T-helper 17 cell (primary cell): Measurements from ENCODE around the gene ERVV-1. TPM values are rescaled to one million over a fixed set of nuclear protein-coding genes. Genes with fewer than 3 reads are reported as not detected.

ENCODE experiments used
- ATAC-seq: fragments of 150-1000 bp; cut with Tn5 transposase; 2 replicates; pipeline ENCODE4 v1.10.0; 2021; ENCODE audit warnings: mild to moderate bottlenecking, moderate library complexity
- DNase-seq, 3 donors: peaks; one replicate each; pipeline versions ENCODE4 v3.0.0 to v3.0.0-alpha.2; 2020 to 2021
- H3K9me3 ChIP-seq: one replicate; pipeline ENCODE4 v1.7.0; 2013; ENCODE audit warnings: low read length, mild to moderate bottlenecking; ENCODE audit not compliant: control insufficient read depth, poor library complexity, severe bottlenecking
- H3K27ac Mint-ChIP-seq: one replicate; pipeline ENCODE4 v1.8.0; 2022; ENCODE audit warnings: mild to moderate bottlenecking, moderate library complexity, mixed read lengths
- H3K27me3 Mint-ChIP-seq: one replicate; pipeline ENCODE4 v1.8.0; 2022; ENCODE audit warnings: mixed read lengths
- H3K36me3 Mint-ChIP-seq: one replicate; pipeline ENCODE4 v1.8.0; 2022; ENCODE audit warnings: low read depth, mixed read lengths
- H3K4me1 Mint-ChIP-seq: one replicate; pipeline ENCODE4 v1.8.0; 2022; ENCODE audit warnings: mild to moderate bottlenecking, mixed read lengths
- H3K4me3 Mint-ChIP-seq: one replicate; pipeline ENCODE4 v1.8.0; 2022; ENCODE audit warnings: mild to moderate bottlenecking, moderate library complexity, mixed read lengths
- total RNA-seq, 4 donors: library from RNA in 2 of 4; stranded (reverse) in 2 of 4; gene quantifications; one replicate each; pipeline ENCODE4 v1.2.3 and lab custom pipeline; 2022 to 2026

Gene ERVV-1
- total RNA-seq, 2 donors from 2014 or later = not detected

DNA sequence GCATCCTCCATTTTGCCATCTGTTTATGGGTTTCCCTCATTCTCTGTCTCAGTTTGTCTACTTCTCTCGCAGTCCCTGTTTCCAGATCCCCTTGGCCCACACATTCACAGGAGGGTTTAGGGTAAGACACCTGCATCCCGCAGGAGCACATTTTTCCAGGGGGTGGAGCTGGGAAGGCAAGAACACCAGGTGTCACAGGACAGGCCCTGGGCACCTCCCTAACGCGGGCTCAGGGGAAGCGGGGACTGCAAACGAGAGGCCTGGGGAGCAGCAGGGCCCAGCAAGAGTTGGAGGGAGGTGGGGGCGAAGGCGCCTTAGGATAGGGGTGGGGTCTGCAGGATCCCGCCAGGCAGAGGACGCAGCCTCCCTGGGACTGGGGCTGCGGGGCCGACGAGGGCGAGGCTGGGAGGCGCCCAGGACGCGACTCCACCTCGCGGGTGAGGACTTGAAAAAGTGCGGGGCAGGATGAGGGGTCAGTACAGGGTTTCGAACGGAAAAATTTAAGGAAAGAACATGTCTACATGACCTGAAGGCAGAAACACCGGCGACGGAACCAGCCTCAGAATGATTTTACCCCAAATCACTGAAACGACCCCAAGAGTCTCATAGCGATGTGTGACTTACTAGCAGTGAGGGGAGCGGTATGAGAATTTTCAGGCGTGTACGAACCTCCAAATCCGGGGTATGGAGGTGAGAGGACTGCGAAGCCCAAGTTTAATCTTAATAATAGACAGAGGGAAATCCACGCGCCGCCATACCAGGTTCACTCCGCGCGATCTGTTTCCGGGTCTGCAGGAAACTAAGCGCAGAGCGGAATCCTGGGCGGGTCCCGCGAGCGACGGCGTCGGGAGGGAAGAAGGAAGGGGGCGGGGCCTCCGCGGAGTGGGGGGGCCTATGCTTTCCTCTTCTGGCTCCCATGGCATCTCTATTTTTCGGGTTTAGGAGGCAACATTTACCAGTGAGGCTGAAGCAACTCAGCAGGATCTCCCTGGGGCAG is 23.7 kb downstream of the ERVV-1 start:
- no peak overlapping the region for H3K27ac Mint-ChIP-seq
- H3K27me3 Mint-ChIP-seq = no peaks in the 10 kb centered on the region
- H3K4me3 Mint-ChIP-seq = no peak overlapping the region
- no peaks in the 10 kb centered on the region for H3K4me1 Mint-ChIP-seq
- peaks cover 8% of the 10 kb centered on the region for H3K9me3 ChIP-seq
- ATAC-seq (no peak), DNase-seq (no peak)
- H3K36me3 Mint-ChIP-seq = peaks cover 2% of the 10 kb centered on the region

DNA sequence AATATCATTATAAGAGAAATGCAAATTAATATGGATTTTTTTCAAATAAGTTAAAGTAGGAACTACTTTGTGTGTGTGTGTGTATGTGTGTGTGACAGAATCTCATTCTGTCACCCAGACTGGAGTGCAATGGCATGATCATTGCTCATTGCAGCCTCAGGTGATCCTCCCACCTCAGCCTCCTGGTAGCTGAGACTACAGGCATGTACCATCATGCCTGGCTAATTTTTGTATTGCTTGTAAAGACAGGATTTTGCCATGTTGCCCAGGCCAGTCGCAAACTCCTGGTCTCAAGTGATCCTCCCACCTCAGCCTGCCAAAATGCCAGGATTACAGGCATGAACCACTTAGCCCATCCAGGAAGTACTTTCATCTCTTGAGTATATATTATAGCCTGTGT is 27.6 kb downstream of the ERVV-1 start:
- no peak overlapping the region for H3K4me3 Mint-ChIP-seq
- ATAC-seq = no peak
- peaks cover 2% of the 10 kb centered on the region for H3K9me3 ChIP-seq
- DNase-seq = no peak
- H3K4me1 Mint-ChIP-seq = no peaks in the 10 kb centered on the region
- H3K36me3 Mint-ChIP-seq = peaks cover 2% of the 10 kb centered on the region
- no peaks in the 10 kb centered on the region for H3K27me3 Mint-ChIP-seq
- H3K27ac Mint-ChIP-seq = no peak overlapping the region

- no peaks in the 10 kb centered on the region for H3K27me3 Mint-ChIP-seq
- H3K27ac Mint-ChIP-seq = no peak overlapping the region
- H3K9me3 ChIP-seq = peaks cover 3% of the 10 kb centered on the region
- DNase-seq = no peak
- H3K36me3 Mint-ChIP-seq = no peaks in the 10 kb centered on the region
- H3K4me3 Mint-ChIP-seq = no peak overlapping the region
- no peak for ATAC-seq
- H3K4me1 Mint-ChIP-seq = no peaks in the 10 kb centered on the region
These were observed 31.8 kb downstream of the ERVV-1 start for GRCh38 chr19:53045536-53045935.

- no peak for DNase-seq
- H3K36me3 Mint-ChIP-seq = no peaks in the 10 kb centered on the region
- no peak overlapping the region for H3K4me3 Mint-ChIP-seq
- H3K4me1 Mint-ChIP-seq = no peaks in the 10 kb centered on the region
- H3K9me3 ChIP-seq = peaks cover 3% of the 10 kb centered on the region
- ATAC-seq = no peak
- H3K27me3 Mint-ChIP-seq = no peaks in the 10 kb centered on the region
- no peak overlapping the region for H3K27ac Mint-ChIP-seq
These were observed 33.7 kb downstream of the ERVV-1 start for GRCh38 chr19:53047379-53047778.

DNA sequence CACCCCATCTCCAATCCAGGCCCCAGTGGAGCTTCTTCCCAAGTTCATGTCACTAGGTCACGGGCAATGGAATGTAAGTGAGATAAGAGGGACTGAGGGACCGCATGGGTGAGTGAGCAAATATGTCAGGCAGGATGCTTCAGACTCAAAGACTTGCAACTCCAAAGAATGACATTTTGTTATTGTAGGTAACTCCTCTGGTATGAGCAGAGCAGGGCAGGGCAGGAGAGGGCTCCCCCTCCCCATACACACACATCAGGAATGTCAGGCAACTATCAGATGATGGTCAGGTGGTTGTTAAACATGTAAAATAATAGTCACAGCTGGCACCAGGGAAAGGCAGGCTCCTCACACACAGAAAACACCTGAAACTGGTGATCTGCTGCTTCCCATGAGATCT is 41.4 kb downstream of the ERVV-1 start:
- Mint-ChIP-seq H3K4me1 (no peaks in the 10 kb centered on the region), H3K27me3 (no peaks in the 10 kb centered on the region), H3K27ac (no peak overlapping the region), H3K36me3 (no peaks in the 10 kb centered on the region), H3K4me3 (no peak overlapping the region)
- H3K9me3 ChIP-seq = peaks cover 7% of the 10 kb centered on the region
- ATAC-seq (no peak), DNase-seq (no peak)

- ATAC-seq = no peak
- no peak for DNase-seq
- Mint-ChIP-seq H3K27me3 (no peaks in the 10 kb centered on the region), H3K4me1 (no peaks in the 10 kb centered on the region), H3K4me3 (no peak overlapping the region), H3K27ac (no peak overlapping the region), H3K36me3 (no peaks in the 10 kb centered on the region)
- peaks cover 13% of the 10 kb centered on the region for H3K9me3 ChIP-seq
These were observed 44.3 kb downstream of the ERVV-1 start for GRCh38 chr19:53057904-53058580.

Other genes starting within 250 kb of the ERVV-1 start
- 10 to 100 TPM in 1 of 2 donors, 1 to 10 TPM in 1; 5.7 to 17.9 TPM for gene ZNF600, start 227.1 kb upstream of the ERVV-1 start, total RNA-seq
- gene ZNF28, start 192.3 kb upstream of the ERVV-1 start, total RNA-seq = 10 to 100 TPM; 10.2 to 11.6 TPM
- 10 to 100 TPM; 10.5 to 12.2 TPM for gene ZNF468, start 156.3 kb upstream of the ERVV-1 start, total RNA-seq
- gene ZNF320, start 116.3 kb upstream of the ERVV-1 start, total RNA-seq = 1 to 10 TPM; 4.0 to 5.1 TPM
- gene ZNF888, start 90.5 kb upstream of the ERVV-1 start, total RNA-seq = 1 to 10 TPM; 3.7 to 4.4 TPM
- 1 to 10 TPM; 3.5 to 4.8 TPM for gene ZNF816, start 51.0 kb upstream of the ERVV-1 start, total RNA-seq
- not detected for gene ERVV-2, start 30.8 kb downstream of the ERVV-1 start, total RNA-seq
- 10 to 100 TPM; 31.2 to 34.1 TPM for gene ZNF160, start 89.5 kb downstream of the ERVV-1 start, total RNA-seq
- under 1 TPM in 1 of 2 donors, not detected in 1; 0.62 TPM for gene ZNF415, start 119.0 kb downstream of the ERVV-1 start, total RNA-seq
- 1 to 10 TPM; 1.8 to 1.9 TPM for gene ZNF347, start 145.1 kb downstream of the ERVV-1 start, total RNA-seq
- 1 to 10 TPM in 1 of 2 donors, under 1 TPM in 1; 0.78 to 2.4 TPM for gene ZNF665, start 179.4 kb downstream of the ERVV-1 start, total RNA-seq
- gene ZNF677, start 241.0 kb downstream of the ERVV-1 start, total RNA-seq = 1 to 10 TPM in 1 of 2 donors, under 1 TPM in 1; 0.94 to 5.7 TPM
- gene VN1R2, start 244.4 kb downstream of the ERVV-1 start, total RNA-seq = not detected